HepG2 (cell line): Measurements from ENCODE around the gene SLC9C2.

Experiments used
- ADNP ChIP-seq: sonication (generic); formaldehyde crosslinking; IDR thresholded peaks from 2 replicates; pipeline ENCODE4 v1.4.0; 2020; ENCODE audit warnings: missing genetic modification reagents
- CTCF ChIP-seq: sonication (generic); formaldehyde crosslinking; IDR thresholded peaks from 2 replicates; pipeline ENCODE4 v1.5.0; 2020; ENCODE audit warnings: mild to moderate bottlenecking, missing genetic modification reagents, moderate library complexity
- NR2F6 ChIP-seq, 2 experiments: IDR thresholded peaks; 2 replicates each; pipeline ENCODE4 v1.6.1; 2016; ENCODE audit warnings: antibody characterized with exemption in 1 of 2, mild to moderate bottlenecking in 1 of 2
- POLR2A ChIP-seq, 2 experiments: IDR thresholded peaks; 2 replicates each; pipeline ENCODE4 v1.6.1; 2011; ENCODE audit warnings: low read depth in 2 of 2, low read length in 2 of 2, mild to moderate bottlenecking in 1 of 2, moderate library complexity in 1 of 2; ENCODE audit not compliant: insufficient read depth in 1 of 2
- TBX3 ChIP-seq: fragments of 450-650 bp; IDR thresholded peaks from 2 replicates; pipeline ENCODE4 v1.6.1; 2017; ENCODE audit warnings: antibody characterized with exemption, mild to moderate bottlenecking, inconsistent platforms, borderline replicate concordance
- ZNF552 ChIP-seq: sonication (generic); formaldehyde crosslinking; IDR thresholded peaks from 2 replicates; pipeline ENCODE4 v1.9.0; 2022; ENCODE audit warnings: missing genetic modification reagents, mild to moderate bottlenecking, borderline replicate concordance
- ZNF609 ChIP-seq: sonication (generic); formaldehyde crosslinking; IDR thresholded peaks from 2 replicates; pipeline ENCODE4 v1.4.0; 2020; ENCODE audit warnings: mild to moderate bottlenecking, missing genetic modification reagents, borderline replicate concordance
- ZNF768 ChIP-seq: sonication (generic); formaldehyde crosslinking; IDR thresholded peaks from 2 replicates; pipeline ENCODE4 v1.4.0; 2020; ENCODE audit warnings: missing genetic modification reagents

GRCh38 chr1:173596097-173596825 is 6.6 kb downstream of the SLC9C2 start:
- TF ChIP-seq NR2F6 (IDR thresholded peaks at IDR 0.05) (no peak), NR2F6 (CRISPR knock-in tag; IDR thresholded peaks at IDR 0.05) (no peak), ZNF768 (no peak), ADNP (CRISPR knock-in tag) (no peak), CTCF (CRISPR knock-in tag) (no peak), POLR2A (IDR thresholded peaks at IDR 0.05; ENCODE audit: insufficient read depth in 1 of 2, low read depth in 2 of 2, low read length in 2 of 2) (no peak), ZNF609 (CRISPR knock-in tag) (no peak), ZNF552 (CRISPR knock-in tag) (no peak), TBX3 (no peak)
